ENCODE measurements around the gene TDRD3.

TDRD3 gene

GRCh38 chr13:60583196-60583888, 186.3 kb downstream of the TDRD3 start:
- no peak for DNase-seq

GRCh38 chr13:60583911-60584753, 187.1 kb downstream of the TDRD3 start:
- no peak for DNase-seq

GRCh38 chr13:60584976-60585375, 188.0 kb downstream of the TDRD3 start:
- peak in 1 of 2 donors; percentile 23 for DNase-seq

- DNase-seq = no peak
Observed at GRCh38 chr13:60590800-60591747, 194.1 kb downstream of the TDRD3 start.

GRCh38 chr13:60603049-60603448, 206.0 kb downstream of the TDRD3 start:
- no peak for DNase-seq

DNA sequence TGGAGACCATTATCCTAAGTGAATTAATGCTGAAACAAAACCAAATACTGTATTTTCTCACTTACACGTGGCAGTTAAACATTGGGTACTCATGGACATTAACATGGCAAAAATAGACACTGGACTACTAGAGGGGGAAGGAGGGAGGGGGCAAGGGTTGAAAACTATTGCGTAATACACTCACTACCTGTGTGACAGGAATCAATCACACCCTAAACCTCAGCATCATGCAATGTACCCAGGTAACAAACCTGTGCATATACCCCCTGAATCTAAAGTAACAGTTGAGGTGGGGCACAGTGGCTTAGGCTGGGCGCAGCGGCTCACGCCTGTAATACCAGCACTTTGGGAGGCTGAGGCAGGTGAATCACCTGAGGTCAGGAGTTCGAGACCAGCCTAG, 207.0 kb downstream of the TDRD3 start:
- DNase-seq = no peak

DNA sequence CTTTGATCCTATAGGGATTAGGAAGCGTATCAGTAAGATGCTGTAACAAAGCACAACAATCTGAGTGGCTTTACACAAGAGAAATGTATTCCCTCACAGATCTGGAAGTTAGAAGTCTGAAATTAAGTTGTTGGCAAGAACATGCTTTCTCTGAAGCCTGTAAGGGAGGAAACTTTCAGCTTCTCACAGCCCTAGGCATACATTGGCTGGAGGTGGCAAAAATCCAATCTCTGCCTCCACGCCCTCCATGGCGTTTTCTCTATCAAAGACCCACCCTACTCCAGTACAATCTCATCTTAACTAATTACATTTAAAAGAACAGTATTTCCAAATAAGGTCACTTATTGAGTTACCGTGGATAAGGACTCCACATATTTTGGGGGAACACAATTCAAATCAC, 211.9 kb downstream of the TDRD3 start:
- no peak for DNase-seq

GRCh38 chr13:60611523-60611922, 214.5 kb downstream of the TDRD3 start:
- DNase-seq = no peak

GRCh38 chr13:60612593-60612992, 215.6 kb downstream of the TDRD3 start:
- no peak for DNase-seq

DNA sequence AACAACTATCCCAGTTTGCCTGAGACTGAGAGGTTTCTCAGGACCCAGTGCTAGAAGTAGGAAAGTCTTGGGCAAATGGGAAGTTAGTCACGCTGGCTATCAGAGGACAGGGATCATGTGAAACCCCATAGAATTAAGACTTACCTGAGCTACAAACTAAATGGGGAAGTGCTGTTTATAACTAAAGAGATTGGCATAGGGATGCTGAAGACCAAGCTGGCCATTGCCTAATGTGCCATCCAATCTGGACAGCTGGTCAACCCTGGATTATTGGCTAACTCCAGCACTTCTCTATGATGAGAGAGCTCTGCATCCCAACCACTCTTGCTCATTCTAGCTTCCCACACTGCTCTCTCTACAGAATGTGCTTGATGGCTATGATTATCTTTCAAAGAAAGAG, 216.1 kb downstream of the TDRD3 start:
- no peak for DNase-seq

GRCh38 chr13:60617991-60618733, 221.1 kb downstream of the TDRD3 start:
- DNase-seq = peak; percentile 7 to 23

DNA sequence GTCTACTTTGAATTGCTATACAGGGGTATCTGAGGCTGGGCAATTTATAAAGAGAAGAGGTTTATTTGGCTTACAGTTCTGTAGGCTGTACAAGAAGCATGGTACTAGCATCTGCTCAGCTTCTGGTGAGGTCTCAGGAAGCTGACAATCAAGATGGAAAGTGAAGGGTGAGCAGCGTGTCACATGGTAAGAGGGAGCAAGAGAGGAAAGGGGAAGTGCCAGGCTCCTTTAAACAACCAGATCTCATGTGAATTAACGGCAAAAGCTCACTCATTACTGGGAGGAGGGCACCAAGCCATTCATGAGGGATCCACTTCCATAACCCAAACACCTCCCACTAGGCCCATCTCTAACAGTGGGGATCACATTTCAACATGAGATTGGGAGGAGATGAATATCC, 222.4 kb downstream of the TDRD3 start:
- no peak for DNase-seq

DNA sequence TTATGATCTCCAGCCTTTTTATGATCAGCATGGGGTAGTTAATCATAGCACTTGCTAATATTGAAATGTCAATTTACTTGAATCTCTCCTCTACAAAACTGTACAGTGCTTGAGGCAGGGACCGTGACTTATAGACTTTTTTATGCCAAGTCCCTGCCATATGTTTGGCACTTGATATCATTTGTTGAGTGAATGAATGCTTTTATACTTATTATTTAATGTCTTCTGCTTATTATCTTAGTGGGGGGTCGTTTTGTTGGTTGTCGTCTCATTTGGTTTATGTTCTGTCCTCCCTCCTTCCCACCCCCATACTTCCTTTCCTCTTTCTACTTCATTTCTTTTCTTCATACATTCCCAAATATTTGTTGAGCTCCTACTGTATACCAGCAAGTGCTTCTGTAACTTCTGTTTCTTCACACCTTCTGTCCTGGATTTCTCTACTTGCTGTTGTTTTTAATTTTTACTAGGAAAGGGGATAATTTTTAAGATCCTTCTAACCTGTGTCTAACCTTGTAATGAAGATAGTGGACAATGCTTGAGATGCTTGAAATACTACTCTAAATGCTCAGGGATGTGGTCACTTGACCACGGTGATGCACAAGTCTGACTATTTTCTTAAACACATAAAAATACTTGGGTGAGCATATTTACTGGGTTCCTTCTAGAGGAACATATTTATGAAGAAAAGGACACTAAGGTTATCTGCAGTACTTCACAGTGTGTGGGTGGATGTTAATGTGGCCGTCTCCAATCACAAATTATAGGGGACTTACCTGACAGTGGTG, 223.8 kb downstream of the TDRD3 start:
- DNase-seq = no peak

DNA sequence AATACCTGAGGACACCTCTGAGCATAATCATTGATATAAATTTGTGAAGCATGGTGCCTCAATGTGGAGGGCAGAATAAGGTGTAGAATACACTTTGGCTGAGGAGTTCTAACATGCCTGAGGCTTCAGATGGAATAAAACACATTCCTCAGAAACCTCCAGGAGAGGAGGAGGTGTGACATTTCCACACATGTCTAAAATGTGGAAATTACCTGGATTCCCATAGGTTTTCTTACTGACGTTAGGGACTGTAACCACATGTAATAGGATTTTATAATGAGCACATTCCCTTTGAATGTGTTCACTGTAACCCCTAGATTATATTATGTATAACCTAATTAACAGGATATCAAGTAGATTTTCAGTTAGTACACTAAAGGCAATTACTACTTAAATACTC, 226.1 kb downstream of the TDRD3 start:
- DNase-seq = no peak

All from hippocampal formation (tissue), 2 donors.